Measurements from ENCODE around the gene MAN2B2. TPM values are rescaled to one million over a fixed set of nuclear protein-coding genes. Genes with fewer than 3 reads are reported as not detected.
A peak's percentile ranks its signal among the peaks of the same experiment; 100 is the strongest.

Gene MAN2B2
- total RNA-seq, 1 experiment from 2014 or later = 34.4 TPM

DNA sequence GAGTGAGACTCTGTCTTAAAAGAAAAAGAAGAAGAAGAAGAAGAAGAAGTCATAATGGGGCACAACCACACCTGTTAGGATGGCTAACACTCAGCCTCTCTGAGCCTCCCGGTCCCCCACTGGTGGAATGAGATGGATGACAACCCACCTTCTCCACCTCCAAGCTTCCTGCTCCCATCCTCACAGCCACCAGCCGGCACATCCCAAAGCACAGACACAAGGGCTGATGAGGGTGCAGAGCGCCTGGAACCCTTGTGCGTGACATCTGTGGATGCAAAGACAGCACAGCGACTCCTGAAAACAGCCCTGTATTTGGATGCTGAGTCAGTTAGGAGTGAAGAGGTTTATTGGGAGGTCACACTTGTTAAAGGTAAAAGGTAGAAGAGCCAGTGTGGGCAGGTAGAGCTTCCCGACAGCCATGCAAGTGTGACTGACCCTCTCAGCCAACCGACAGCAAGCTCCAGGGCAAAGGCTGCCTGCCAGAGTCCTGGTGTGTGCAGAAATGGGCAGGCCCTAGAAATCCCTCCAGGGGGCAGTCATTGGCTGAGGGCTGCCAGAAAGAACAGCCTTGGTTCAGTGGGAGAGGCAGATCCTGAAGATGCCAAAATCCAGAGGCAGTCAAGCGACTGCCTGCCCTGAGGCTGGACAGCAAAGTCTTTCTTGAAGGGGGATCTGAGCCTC lies 26.6 kb upstream of the MAN2B2 start:
- Histone ChIP-seq H3K27me3 (ENCODE audit: control insufficient read depth, insufficient read depth, low read length) (no peaks in the 10 kb centered on the region), H3K4me1 (ENCODE audit: control insufficient read depth, insufficient read depth, low read length) (no peaks in the 10 kb centered on the region), H3K9me3 (ENCODE audit: control insufficient read depth, insufficient read depth, low read depth, low read length) (no peaks in the 10 kb centered on the region), H3K27ac (ENCODE audit: low read length) (no peak overlapping the region), H3K4me3 (ENCODE audit: low read depth in 2 of 2, low read length in 2 of 2) (no peak overlapping the region), H3K36me3 (ENCODE audit: control insufficient read depth, insufficient read depth, low read length) (no peaks in the 10 kb centered on the region)
- peak; percentile 90 for ATAC-seq
- ChIA-PET CTCF (no interaction called here), POLR2A (interaction anchor here (0.6 kb wide), 1 partner anchor 17 kb away, joined by 3 read pairs; no protein-coding TSS in a partner anchor)
- in situ Hi-C loops (cut with HindIII; ENCODE audit: low pct_unique_long_range_greater_than_20kb, low sequenced_read_pairs) = no loop called here
- no peak for DNase-seq (ENCODE audit: low read depth, low spot score)
- TF ChIP-seq POLR2AphosphoS5 (IDR thresholded peaks at IDR 0.05; ENCODE audit: low read depth, low read length) = no peak
- TF ChIP-seq, protein P1, sequence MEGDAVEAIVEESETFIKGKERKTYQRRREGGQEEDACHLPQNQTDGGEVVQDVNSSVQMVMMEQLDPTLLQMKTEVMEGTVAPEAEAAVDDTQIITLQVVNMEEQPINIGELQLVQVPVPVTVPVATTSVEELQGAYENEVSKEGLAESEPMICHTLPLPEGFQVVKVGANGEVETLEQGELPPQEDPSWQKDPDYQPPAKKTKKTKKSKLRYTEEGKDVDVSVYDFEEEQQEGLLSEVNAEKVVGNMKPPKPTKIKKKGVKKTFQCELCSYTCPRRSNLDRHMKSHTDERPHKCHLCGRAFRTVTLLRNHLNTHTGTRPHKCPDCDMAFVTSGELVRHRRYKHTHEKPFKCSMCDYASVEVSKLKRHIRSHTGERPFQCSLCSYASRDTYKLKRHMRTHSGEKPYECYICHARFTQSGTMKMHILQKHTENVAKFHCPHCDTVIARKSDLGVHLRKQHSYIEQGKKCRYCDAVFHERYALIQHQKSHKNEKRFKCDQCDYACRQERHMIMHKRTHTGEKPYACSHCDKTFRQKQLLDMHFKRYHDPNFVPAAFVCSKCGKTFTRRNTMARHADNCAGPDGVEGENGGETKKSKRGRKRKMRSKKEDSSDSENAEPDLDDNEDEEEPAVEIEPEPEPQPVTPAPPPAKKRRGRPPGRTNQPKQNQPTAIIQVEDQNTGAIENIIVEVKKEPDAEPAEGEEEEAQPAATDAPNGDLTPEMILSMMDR (IDR thresholded peaks at IDR 0.05) = peak; percentile 74
- BruUV-seq (replicated peaks) = no TSS peak
- intact Hi-C loops (cut with micrococcal nuclease; ENCODE audit: unreplicated experiment) = no loop called here

DNA sequence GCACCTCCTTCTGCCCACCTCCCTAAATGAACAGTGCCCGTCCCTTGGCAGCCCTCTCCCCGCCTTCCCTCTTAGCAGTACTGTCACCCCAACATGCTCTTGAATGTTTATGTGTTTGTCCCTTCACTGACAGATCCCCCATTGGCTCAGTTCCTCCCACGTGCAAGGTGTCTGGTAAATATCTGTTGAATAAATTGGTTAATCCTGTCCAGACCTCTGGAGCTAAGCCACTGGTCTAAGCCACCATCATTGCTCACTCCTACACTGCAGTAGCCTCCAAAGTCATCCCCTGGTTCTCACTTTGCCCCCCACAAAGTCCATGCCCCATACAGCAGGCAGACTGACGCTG lies 26.1 kb upstream of the MAN2B2 start:
- Histone ChIP-seq H3K27ac (ENCODE audit: low read length) (no peak overlapping the region), H3K36me3 (ENCODE audit: control insufficient read depth, insufficient read depth, low read length) (no peaks in the 10 kb centered on the region), H3K9me3 (ENCODE audit: control insufficient read depth, insufficient read depth, low read depth, low read length) (no peaks in the 10 kb centered on the region), H3K27me3 (ENCODE audit: control insufficient read depth, insufficient read depth, low read length) (no peaks in the 10 kb centered on the region), H3K4me3 (ENCODE audit: low read depth in 2 of 2, low read length in 2 of 2) (no peak overlapping the region), H3K4me1 (ENCODE audit: control insufficient read depth, insufficient read depth, low read length) (no peaks in the 10 kb centered on the region)
- BruUV-seq (replicated peaks) = no TSS peak
- intact Hi-C loops (cut with micrococcal nuclease; ENCODE audit: unreplicated experiment) = no loop called here
- CTCF ChIA-PET = no interaction called here
- POLR2A ChIA-PET = interaction anchor here (0.6 kb wide), 1 partner anchor 17 kb away, joined by 3 read pairs; no protein-coding TSS in a partner anchor
- ATAC-seq (no peak), DNase-seq (ENCODE audit: low read depth, low spot score) (no peak)
- TF ChIP-seq POLR2AphosphoS5 (IDR thresholded peaks at IDR 0.05; ENCODE audit: low read depth, low read length) = no peak
- TF ChIP-seq, protein P1 (IDR thresholded peaks at IDR 0.05) = peak; percentile 28; the same call in 1 of the 2 replicates
- in situ Hi-C loops (cut with HindIII; ENCODE audit: low pct_unique_long_range_greater_than_20kb, low sequenced_read_pairs) = no loop called here

DNA sequence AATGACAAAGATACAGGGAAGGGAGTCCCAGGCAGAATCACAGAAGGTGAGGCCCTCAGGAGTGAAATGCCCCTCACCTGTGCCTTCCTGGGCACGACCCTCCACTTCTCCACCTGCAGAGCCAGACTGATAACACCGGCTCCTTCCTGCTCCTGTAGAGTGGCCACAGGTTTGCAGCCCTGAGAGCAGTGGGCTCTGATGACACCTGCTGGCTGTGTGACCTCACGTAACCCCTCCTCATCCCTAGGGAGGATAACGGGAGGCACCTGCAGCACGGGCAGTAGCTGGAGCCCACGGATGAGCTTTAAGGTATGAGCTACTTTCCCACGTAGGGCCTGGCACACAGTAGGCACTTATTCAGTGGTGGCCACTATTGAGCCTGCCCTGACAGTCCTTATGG lies 25.5 kb upstream of the MAN2B2 start:
- ATAC-seq = 0 out of 2 replicates have a peak, but pooled peaks have one; percentile 52
- no peak overlapping the region for H3K27ac ChIP-seq (ENCODE audit: low read length)
- no peaks in the 10 kb centered on the region for H3K36me3 ChIP-seq (ENCODE audit: control insufficient read depth, insufficient read depth, low read length)
- ChIA-PET CTCF (interaction anchor here (0.6 kb wide), 1 partner anchor 207 kb away, joined by 3 read pairs; no protein-coding TSS in a partner anchor), POLR2A (no interaction called here)
- H3K27me3 ChIP-seq (ENCODE audit: control insufficient read depth, insufficient read depth, low read length) = no peaks in the 10 kb centered on the region
- no TSS peak for BruUV-seq (replicated peaks)
- in situ Hi-C loops (cut with HindIII; ENCODE audit: low pct_unique_long_range_greater_than_20kb, low sequenced_read_pairs) = no loop called here
- H3K4me3 ChIP-seq (ENCODE audit: low read depth in 2 of 2, low read length in 2 of 2) = no peak overlapping the region
- H3K9me3 ChIP-seq (ENCODE audit: control insufficient read depth, insufficient read depth, low read depth, low read length) = no peaks in the 10 kb centered on the region
- H3K4me1 ChIP-seq (ENCODE audit: control insufficient read depth, insufficient read depth, low read length) = no peaks in the 10 kb centered on the region
- intact Hi-C loops (cut with micrococcal nuclease; ENCODE audit: unreplicated experiment) = no loop called here
- DNase-seq (ENCODE audit: low read depth, low spot score) = no peak
- TF ChIP-seq, protein P2, sequence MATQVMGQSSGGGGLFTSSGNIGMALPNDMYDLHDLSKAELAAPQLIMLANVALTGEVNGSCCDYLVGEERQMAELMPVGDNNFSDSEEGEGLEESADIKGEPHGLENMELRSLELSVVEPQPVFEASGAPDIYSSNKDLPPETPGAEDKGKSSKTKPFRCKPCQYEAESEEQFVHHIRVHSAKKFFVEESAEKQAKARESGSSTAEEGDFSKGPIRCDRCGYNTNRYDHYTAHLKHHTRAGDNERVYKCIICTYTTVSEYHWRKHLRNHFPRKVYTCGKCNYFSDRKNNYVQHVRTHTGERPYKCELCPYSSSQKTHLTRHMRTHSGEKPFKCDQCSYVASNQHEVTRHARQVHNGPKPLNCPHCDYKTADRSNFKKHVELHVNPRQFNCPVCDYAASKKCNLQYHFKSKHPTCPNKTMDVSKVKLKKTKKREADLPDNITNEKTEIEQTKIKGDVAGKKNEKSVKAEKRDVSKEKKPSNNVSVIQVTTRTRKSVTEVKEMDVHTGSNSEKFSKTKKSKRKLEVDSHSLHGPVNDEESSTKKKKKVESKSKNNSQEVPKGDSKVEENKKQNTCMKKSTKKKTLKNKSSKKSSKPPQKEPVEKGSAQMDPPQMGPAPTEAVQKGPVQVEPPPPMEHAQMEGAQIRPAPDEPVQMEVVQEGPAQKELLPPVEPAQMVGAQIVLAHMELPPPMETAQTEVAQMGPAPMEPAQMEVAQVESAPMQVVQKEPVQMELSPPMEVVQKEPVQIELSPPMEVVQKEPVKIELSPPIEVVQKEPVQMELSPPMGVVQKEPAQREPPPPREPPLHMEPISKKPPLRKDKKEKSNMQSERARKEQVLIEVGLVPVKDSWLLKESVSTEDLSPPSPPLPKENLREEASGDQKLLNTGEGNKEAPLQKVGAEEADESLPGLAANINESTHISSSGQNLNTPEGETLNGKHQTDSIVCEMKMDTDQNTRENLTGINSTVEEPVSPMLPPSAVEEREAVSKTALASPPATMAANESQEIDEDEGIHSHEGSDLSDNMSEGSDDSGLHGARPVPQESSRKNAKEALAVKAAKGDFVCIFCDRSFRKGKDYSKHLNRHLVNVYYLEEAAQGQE (IDR thresholded peaks at IDR 0.05; ENCODE audit: insufficient read depth in 1 of 2, low read depth in 2 of 2, low read length in 1 of 2) = no peak
- TF ChIP-seq TCF7L2 (IDR thresholded peaks at IDR 0.05; ENCODE audit: low read depth, low read length) (no peak), POLR2AphosphoS5 (IDR thresholded peaks at IDR 0.05; ENCODE audit: low read depth, low read length) (no peak), SIN3A (IDR thresholded peaks at IDR 0.05; ENCODE audit: borderline replicate concordance, insufficient read depth, low read depth, low read length) (no peak)
- TF ChIP-seq, protein P1 (IDR thresholded peaks at IDR 0.05) = no peak

All from Panc1 (cell line).